ENCODE results near the gene ADNP2.

DNA sequence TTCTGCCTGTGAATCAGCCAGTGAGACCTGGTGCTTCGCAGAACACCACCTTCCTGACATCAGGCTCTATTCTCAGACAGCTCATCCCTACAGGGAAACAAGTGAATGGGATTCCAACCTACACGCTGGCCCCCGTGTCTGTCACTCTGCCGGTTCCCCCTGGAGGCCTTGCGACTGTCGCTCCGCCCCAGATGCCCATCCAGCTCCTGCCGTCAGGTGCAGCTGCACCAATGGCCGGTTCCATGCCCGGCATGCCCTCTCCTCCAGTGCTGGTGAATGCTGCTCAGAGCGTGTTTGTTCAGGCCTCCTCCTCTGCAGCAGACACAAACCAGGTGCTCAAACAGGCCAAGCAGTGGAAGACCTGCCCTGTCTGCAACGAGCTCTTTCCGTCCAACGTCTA, 28.1 kb downstream of the ADNP2 start:
- TF ChIP-seq GLIS3 (CRISPR knock-in tag; IDR thresholded peaks at IDR 0.05) = no peak
- TF ChIP-seq, protein P1, sequence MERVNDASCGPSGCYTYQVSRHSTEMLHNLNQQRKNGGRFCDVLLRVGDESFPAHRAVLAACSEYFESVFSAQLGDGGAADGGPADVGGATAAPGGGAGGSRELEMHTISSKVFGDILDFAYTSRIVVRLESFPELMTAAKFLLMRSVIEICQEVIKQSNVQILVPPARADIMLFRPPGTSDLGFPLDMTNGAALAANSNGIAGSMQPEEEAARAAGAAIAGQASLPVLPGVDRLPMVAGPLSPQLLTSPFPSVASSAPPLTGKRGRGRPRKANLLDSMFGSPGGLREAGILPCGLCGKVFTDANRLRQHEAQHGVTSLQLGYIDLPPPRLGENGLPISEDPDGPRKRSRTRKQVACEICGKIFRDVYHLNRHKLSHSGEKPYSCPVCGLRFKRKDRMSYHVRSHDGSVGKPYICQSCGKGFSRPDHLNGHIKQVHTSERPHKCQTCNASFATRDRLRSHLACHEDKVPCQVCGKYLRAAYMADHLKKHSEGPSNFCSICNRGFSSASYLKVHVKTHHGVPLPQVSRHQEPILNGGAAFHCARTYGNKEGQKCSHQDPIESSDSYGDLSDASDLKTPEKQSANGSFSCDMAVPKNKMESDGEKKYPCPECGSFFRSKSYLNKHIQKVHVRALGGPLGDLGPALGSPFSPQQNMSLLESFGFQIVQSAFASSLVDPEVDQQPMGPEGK (CRISPR knock-in tag; IDR thresholded peaks at IDR 0.05; ENCODE audit: borderline replicate concordance) = no peak
- TF ChIP-seq ZFP3 (CRISPR knock-in tag; IDR thresholded peaks at IDR 0.05) = no peak
